ENCODE measurements around the gene MRGPRF. TPM values are rescaled to one million over a fixed set of nuclear protein-coding genes. Genes with fewer than 3 reads are reported as not detected.

MRGPRF gene
- total RNA-seq, 4 donors from 2014 or later, result 8.8 to 18.6 (median 10.9) TPM

- no peak for TF ChIP-seq CTCF (IDR thresholded peaks at IDR 0.05; ENCODE audit: low read depth)
Observed at GRCh38 chr11:69014898-69015549, 2.0 kb upstream of the MRGPRF start.

- TF ChIP-seq CTCF (IDR thresholded peaks at IDR 0.05; ENCODE audit: low read depth), result no peak
Observed at GRCh38 chr11:69014084-69014851, 1.2 kb upstream of the MRGPRF start.

GRCh38 chr11:69012092-69013008 is 696 bp downstream of the MRGPRF start:
- no peak for TF ChIP-seq CTCF (IDR thresholded peaks at IDR 0.05; ENCODE audit: low read depth)

GRCh38 chr11:69011624-69012091 is 1.4 kb downstream of the MRGPRF start:
- TF ChIP-seq CTCF (IDR thresholded peaks at IDR 0.05; ENCODE audit: low read depth), result no peak

GRCh38 chr11:69010964-69011623 is 2.0 kb downstream of the MRGPRF start:
- no peak for TF ChIP-seq CTCF (IDR thresholded peaks at IDR 0.05; ENCODE audit: low read depth)

GRCh38 chr11:69010361-69010891 is 2.6 kb downstream of the MRGPRF start:
- no peak for TF ChIP-seq CTCF (IDR thresholded peaks at IDR 0.05; ENCODE audit: low read depth)
